NCI-H2196 treated with DMSO at 0.1 percent for 48 hours (cell line): ENCODE measurements around the gene WRAP53.
"Not testable (repeated sequence)": the region's sequence is repeated elsewhere in the genome, so short reads cannot be mapped to it uniquely, and the experiment has no call there.

Source experiments
- DNase-seq: peaks from one replicate; lab custom pipeline; 2025; ENCODE audit not compliant: unreplicated experiment; lab: John Stamatoyannopoulos, UW

The WRAP53 gene

GRCh38 chr17:7687908-7688807 lies at the start of gene WRAP53:
TSS of gene WRAP53 (plus strand) at chr17:7688477. CDS start at chr17:7688649, 172 bp downstream.
- peak; percentile 71 for DNase-seq

- no peak for DNase-seq
These were observed 47.5 kb upstream of the WRAP53 start for GRCh38 chr17:7640783-7641182.

- DNase-seq: not testable (repeated sequence)
These were observed 46.6 kb upstream of the WRAP53 start for GRCh38 chr17:7641635-7642034.

- DNase-seq: no peak
These were observed 43.5 kb upstream of the WRAP53 start for GRCh38 chr17:7644775-7645174.

GRCh38 chr17:7646457-7646856 lies 41.8 kb upstream of the WRAP53 start:
- no peak for DNase-seq

GRCh38 chr17:7647018-7647417 lies 41.3 kb upstream of the WRAP53 start:
- DNase-seq: no peak

GRCh38 chr17:7650509-7651096 lies 37.7 kb upstream of the WRAP53 start, which contains the start of gene ATP1B2:
TSS of gene ATP1B2 (plus strand) at chr17:7650926. CDS start at chr17:7651519, 593 bp downstream.
- peak; percentile 18 for DNase-seq

GRCh38 chr17:7651097-7651664 lies 37.1 kb upstream of the WRAP53 start:
- DNase-seq: no peak

GRCh38 chr17:7651665-7652387 lies 36.5 kb upstream of the WRAP53 start:
- no peak for DNase-seq

GRCh38 chr17:7652388-7653356 lies 35.6 kb upstream of the WRAP53 start:
- no peak for DNase-seq

GRCh38 chr17:7654832-7655540 lies 33.3 kb upstream of the WRAP53 start:
- no peak for DNase-seq

GRCh38 chr17:7655541-7655840 lies 32.8 kb upstream of the WRAP53 start:
- DNase-seq: no peak

- DNase-seq: no peak
These were observed 31.2 kb upstream of the WRAP53 start for GRCh38 chr17:7656958-7657609.

- no peak for DNase-seq
These were observed 20.4 kb upstream of the WRAP53 start for GRCh38 chr17:7667656-7668406.

GRCh38 chr17:7668482-7668881 lies 19.8 kb upstream of the WRAP53 start:
- no peak for DNase-seq

GRCh38 chr17:7673239-7673638 lies 15.0 kb upstream of the WRAP53 start:
- no peak for DNase-seq

GRCh38 chr17:7674934-7675333 lies 13.3 kb upstream of the WRAP53 start:
- DNase-seq: no peak

GRCh38 chr17:7676533-7676932 lies 11.7 kb upstream of the WRAP53 start:
- DNase-seq: no peak
